ENCODE data around the gene BRI3BP.
"Not testable (repeated sequence)": the region's sequence is repeated elsewhere in the genome, so short reads cannot be mapped to it uniquely, and the experiment has no call there.

BRI3BP gene

GRCh38 chr12:125070112-125070511, 76.7 kb downstream of the BRI3BP start:
- FAIRE-seq, result no peak

DNA sequence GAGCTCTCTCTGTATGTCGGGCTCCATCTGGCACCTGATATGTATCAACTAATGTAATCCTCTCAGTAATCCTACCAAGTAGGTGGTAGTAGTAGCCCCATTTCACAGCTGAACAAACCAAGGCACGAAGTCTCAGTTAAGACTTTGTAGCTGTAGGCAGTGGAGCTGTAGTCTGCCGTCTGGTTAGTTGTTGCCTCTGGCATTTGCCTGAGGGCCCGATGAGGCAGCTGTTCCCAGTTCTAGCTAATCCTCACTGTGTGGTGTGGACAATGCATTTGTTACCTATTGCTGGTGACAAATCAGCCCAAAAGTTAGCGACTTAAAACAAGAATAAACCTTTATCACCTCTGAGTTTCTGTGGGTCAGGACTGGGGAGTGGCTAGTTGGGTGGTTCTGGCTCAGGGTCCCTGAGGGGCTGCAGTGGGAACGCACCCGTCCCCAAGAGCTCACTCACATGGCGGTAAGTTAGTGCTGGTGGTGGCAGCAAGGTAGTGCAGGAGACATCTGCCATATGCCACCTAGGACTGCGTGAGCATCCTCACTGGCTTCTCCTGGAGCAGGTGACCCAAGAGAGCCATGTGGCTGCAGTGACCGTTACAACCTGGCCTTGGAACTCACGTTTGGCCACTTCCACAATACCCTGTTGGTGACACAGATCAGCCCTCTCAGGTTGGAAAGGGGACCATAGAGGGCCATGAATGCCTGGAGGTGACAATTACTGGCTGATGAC, 77.4 kb downstream of the BRI3BP start:
- no peak for FAIRE-seq

- FAIRE-seq, result no peak
Measured at GRCh38 chr12:125071456-125071855, 78.0 kb downstream of the BRI3BP start.

DNA sequence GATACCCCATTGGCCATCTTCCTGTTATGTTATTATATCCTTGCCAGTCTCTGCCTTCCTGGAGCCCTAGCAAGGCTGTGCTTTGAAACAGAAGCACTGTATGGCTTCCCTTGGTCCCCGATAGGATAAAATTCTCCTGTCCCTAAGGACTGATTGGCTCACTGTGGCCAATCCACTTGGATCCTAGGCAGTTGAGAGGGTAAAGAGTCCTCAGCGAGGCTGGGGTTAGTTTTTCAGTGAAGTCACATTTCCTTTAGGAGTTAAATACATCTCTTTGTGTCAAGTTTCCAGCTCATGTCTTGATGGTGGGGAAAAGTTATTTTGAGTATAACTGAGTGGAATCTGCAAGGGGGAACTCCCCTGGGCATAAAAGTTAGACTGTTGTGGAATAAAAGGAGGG, 79.1 kb downstream of the BRI3BP start:
- no peak for FAIRE-seq

- not testable (repeated sequence) for FAIRE-seq
Measured at GRCh38 chr12:125074294-125074693, 80.8 kb downstream of the BRI3BP start.

DNA sequence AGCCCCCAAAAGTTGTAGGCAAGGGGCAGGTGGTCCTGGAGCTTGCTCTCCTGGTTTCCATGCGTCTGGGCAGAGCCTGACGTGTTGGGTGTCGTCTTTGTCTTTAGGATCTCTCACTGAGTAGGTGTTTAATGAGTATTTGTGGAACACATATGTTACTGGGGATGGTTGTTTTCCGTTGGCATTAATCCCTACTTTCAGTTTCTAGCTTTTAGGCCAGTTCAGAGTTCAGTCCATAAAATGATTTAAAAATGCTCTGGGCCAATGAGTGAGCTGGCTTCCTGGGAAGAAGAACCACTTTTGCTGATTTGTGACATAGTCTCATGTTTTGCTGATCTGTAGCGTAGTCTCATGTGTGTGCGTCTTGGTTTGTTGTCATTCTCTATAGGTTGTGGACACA, 82.7 kb downstream of the BRI3BP start:
- no peak for FAIRE-seq

DNA sequence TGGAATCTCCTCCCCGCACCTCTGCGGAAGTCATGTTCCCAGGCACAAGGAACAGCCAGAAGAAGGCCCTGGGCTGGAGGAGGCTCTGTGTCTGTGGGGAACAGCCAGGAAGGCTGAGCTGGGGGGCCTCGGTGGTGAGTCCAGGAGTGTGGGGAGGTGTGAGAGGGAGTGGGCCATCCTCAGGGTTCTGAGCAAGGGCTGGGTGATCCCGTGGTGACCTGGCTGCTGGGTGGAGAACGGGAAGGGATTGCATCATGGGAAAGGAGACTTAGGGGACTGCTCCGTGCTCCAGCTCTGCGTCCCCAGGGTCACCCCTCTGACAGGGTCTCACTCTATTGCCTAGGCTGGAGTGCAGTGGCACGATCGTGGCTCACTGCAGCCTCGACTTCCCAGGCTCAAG, 85.6 kb downstream of the BRI3BP start:
- FAIRE-seq, result no peak

- no peak for FAIRE-seq
Measured at GRCh38 chr12:125079648-125080645, 86.5 kb downstream of the BRI3BP start.
